ENCODE measurements around the gene FCHSD2.
"Not testable (repeated sequence)": the region's sequence is repeated elsewhere in the genome, so short reads cannot be mapped to it uniquely, and the experiment has no call there.

The FCHSD2 gene

GRCh38 chr11:72807021-72807693, 335.0 kb downstream of the FCHSD2 start:
- DNase-seq (ENCODE audit: low read depth in 2 of 2, low spot score in 1 of 2): no peak

- not testable (repeated sequence) for DNase-seq (ENCODE audit: low read depth in 2 of 2, low spot score in 1 of 2)
These were observed 335.7 kb downstream of the FCHSD2 start for GRCh38 chr11:72806378-72806777.

GRCh38 chr11:72805216-72805615, 336.9 kb downstream of the FCHSD2 start:
- DNase-seq (ENCODE audit: low read depth in 2 of 2, low spot score in 1 of 2): no peak

- DNase-seq (ENCODE audit: low read depth in 2 of 2, low spot score in 1 of 2): no peak
These were observed 339.3 kb downstream of the FCHSD2 start for GRCh38 chr11:72802822-72803221.

- DNase-seq (ENCODE audit: low read depth in 2 of 2, low spot score in 1 of 2): no peak
These were observed 342.7 kb downstream of the FCHSD2 start for GRCh38 chr11:72799441-72799840.

GRCh38 chr11:72798361-72798760, 343.8 kb downstream of the FCHSD2 start:
- no peak for DNase-seq (ENCODE audit: low read depth in 2 of 2, low spot score in 1 of 2)

DNA sequence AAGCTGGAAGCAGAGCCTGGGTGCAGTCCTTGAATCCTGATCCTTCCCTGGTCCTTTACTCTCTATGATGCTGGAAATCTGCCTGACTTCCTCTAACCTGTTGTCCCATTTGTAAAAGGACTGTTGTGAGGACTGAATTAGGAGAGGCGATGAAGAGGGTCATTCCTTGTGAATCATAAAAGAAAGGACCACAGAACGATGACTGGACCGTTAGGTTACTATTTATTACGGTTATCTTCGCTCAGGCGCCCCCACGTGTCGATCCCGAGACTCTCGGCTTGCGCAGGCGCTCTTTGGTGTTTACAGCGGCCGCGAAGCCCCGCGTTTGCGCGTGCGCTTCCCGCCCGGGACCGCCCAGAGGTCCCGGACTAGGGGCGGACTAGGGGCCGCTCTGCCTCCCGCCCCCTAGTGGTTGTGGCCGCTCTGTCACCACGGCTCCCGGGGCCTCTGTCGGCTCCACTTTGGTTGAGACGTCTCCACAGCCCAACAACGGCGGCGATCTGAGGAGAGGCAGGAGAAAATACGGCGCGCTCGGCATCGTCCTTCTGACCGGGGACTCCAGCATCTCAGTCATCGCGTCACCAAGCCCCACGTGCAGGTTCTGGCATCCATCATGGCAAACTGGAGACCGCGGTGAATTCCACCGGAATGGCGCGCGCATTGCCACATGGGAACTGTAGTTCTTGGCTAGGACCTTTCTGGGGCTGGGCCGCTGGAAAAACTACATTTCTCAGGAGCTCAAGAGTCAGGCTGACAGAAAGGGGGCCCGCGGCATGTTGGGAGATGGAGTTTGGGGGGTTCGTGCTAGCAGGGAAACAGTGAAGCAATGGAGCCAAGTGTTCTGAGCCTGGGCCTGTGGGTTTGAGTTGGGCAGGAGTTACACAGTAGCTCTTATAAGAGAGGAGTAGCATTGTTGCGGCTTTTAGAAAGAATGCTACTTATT, 348.4 kb downstream of the FCHSD2 start, which contains the start of gene STARD10:
Gene STARD10 (minus strand): TSS at position 623 of the 943 bp plus-strand sequence. CDS start 12,866 bp downstream, outside the sequence.
- DNase-seq (ENCODE audit: low read depth in 2 of 2, low spot score in 1 of 2): peak; percentile 83 to 88

- no peak for DNase-seq (ENCODE audit: low read depth in 2 of 2, low spot score in 1 of 2)
These were observed 349.1 kb downstream of the FCHSD2 start for GRCh38 chr11:72793076-72793424.

DNA sequence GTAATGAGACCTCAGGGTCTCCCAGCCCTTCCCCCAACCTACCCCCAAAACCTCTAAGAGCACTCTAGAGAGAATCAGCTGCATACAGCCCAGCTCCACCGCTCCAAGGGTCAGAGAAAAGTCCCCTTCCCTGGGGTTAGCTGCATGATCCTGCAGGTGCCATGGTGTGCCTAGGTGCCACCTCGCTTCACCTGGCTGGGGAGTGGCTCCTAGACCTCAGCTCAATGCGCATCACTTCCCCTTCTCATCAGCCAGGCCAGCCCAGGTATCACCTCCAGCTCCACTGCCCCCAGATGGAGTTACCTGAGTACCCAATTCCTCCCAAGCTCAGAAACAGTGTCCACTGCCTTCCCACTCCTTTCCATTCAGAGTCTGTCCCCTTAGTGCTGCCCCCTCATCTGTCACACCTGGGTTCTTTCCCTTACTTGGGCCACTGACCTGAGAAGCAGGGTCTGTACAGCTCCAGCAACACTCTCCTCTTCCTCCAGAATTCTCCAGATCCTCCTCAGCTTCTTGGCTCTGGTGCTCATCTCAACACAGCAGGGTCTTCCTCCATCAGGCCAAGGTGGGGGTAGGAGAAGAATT, 349.6 kb downstream of the FCHSD2 start:
- DNase-seq (ENCODE audit: low read depth in 2 of 2, low spot score in 1 of 2): no peak

GRCh38 chr11:72791228-72791627, 350.9 kb downstream of the FCHSD2 start:
- not testable (repeated sequence) for DNase-seq (ENCODE audit: low read depth in 2 of 2, low spot score in 1 of 2)

- DNase-seq (ENCODE audit: low read depth in 2 of 2, low spot score in 1 of 2): no peak
These were observed 352.5 kb downstream of the FCHSD2 start for GRCh38 chr11:72789493-72790131.

- no peak for DNase-seq (ENCODE audit: low read depth in 2 of 2, low spot score in 1 of 2)
These were observed 353.9 kb downstream of the FCHSD2 start for GRCh38 chr11:72788241-72788640.

DNA sequence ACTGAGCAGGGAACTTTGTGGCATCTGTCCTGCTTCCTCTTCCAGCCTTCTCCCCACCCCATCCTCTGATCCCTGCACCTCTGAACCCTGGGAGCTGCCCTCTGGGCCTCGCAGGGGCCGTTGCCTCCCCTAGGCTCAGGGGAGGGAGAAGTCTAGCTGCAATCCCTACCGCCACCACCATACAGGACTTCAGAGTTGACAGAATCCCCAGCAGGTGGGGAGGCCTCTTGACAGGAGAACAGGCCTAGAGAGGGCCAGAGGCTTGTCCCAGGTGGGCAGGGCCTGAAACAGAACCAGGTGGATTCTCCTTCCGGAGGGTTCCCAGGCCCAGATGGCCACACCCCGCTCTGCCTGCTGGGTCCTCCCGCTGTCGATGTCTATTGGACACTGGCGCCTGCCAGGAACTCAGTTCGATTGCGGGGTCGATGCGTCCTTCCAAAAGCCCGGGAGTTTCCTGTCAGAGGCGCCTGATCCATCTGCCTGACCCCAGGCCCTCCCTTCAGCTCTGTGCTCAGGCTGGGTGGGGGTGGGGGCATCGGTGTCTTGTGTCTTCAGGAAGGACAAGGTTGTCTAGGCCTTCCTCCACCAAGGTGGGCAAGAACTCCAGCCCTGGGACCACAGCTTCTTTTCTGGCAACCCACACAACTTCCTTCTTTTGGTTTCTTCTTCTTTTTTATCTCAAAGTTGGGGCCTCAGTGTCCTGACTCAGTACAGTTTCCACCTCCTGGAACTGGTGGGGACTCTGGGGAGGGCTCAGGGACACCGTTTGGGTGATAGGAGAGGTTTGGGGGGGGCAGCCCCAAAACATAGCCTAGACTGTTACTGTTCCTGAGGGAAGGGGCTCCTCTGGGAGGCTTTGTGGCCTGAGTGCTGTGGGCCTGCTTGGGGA, 354.7 kb downstream of the FCHSD2 start:
- DNase-seq (ENCODE audit: low read depth in 2 of 2, low spot score in 1 of 2): no peak

Data from stimulated activated CD8-positive, alpha-beta memory T cell treated with anti-CD3 and anti-CD28 coated beads, Interleukin-4, amount 100 ng/mL, for 1 hour (primary cell).